A673 (cell line): ENCODE measurements around the gene RNH1. TPM values are rescaled to one million over a fixed set of nuclear protein-coding genes. Genes with fewer than 3 reads are reported as not detected.

ENCODE experiments used
- BruUV-seq: library from RNA; stranded (reverse); fragments of 400-500 nt; replicated peaks from 2 replicates; lab custom pipeline; 2021; lab: Mats Ljungman, UMichigan
- CTCF ChIA-PET: fragments of 300-600 bp; sonication (Branson Sonifier 250); formaldehyde crosslinking; loops from one replicate; lab custom pipeline; 2022; ENCODE audit warnings: antibody characterized with exemption; lab: Charles Lee
- POLR2A ChIA-PET: fragments of 300-600 bp; sonication (Branson Sonifier 250); formaldehyde crosslinking; loops from one replicate; lab custom pipeline; 2022; ENCODE audit warnings: antibody characterized with exemption; ENCODE audit not compliant: low non-redundant PET; lab: Charles Lee
- DNase-seq: peaks from one replicate; pipeline ENCODE4 v3.0.0-alpha.2; 2015; ENCODE audit warnings: low spot score
- H3K27ac ChIP-seq: fragments of 200-600 bp; sonication (generic); 2 replicates; pipeline ENCODE4 v1.5.1; 2016; ENCODE audit warnings: mixed run types, low read depth, mild to moderate bottlenecking, mixed read lengths, antibody characterized with exemption, low read length; ENCODE audit not compliant: poor library complexity, severe bottlenecking
- H3K27me3 ChIP-seq: fragments of 200-600 bp; sonication (generic); replicated peaks from 2 replicates; pipeline ENCODE4 v1.6.1; 2017; ENCODE audit warnings: mixed run types, low read depth, mild to moderate bottlenecking, mixed read lengths, antibody characterized with exemption, low read length; ENCODE audit not compliant: insufficient read depth, poor library complexity
- H3K36me3 ChIP-seq: fragments of 200-600 bp; sonication (generic); 2 replicates; pipeline ENCODE4 v1.6.1; 2016; ENCODE audit warnings: mixed run types, mild to moderate bottlenecking, mixed read lengths, antibody characterized with exemption, low read length; ENCODE audit not compliant: insufficient read depth, poor library complexity, severe bottlenecking
- H3K4me1 ChIP-seq: fragments of 200-600 bp; sonication (generic); 2 replicates; pipeline ENCODE4 v1.6.1; 2017; ENCODE audit warnings: mixed run types, mild to moderate bottlenecking, mixed read lengths, antibody characterized with exemption, low read length; ENCODE audit not compliant: insufficient read depth, poor library complexity, severe bottlenecking
- H3K4me3 ChIP-seq: fragments of 200-600 bp; sonication (generic); 2 replicates; pipeline ENCODE4 v1.5.1; 2016; ENCODE audit warnings: low read depth, mixed run types, mild to moderate bottlenecking, mixed read lengths, low read length; ENCODE audit not compliant: poor library complexity, severe bottlenecking
- H3K9me3 ChIP-seq: fragments of 200-600 bp; sonication (generic); 2 replicates; pipeline ENCODE4 v1.6.1; 2016; ENCODE audit warnings: mixed run types, low read depth, mild to moderate bottlenecking, mixed read lengths, antibody characterized with exemption, low read length; ENCODE audit not compliant: poor library complexity, severe bottlenecking
- EZH2 ChIP-seq: fragments of 200-600 bp; sonication (generic); IDR thresholded peaks from 2 replicates; pipeline ENCODE4 v1.6.1; 2017; ENCODE audit warnings: borderline replicate concordance, low read depth, mild to moderate bottlenecking, mixed read lengths, antibody characterized with exemption, low read length; ENCODE audit not compliant: poor library complexity, severe bottlenecking
- intact Hi-C: fragments of 100-400 bp; cut with micrococcal nuclease; formaldehyde crosslinking; loops from one replicate; pipeline ENCODE4 v1.10.0; 2022; ENCODE audit not compliant: unreplicated experiment
- total RNA-seq: library from RNA; stranded (reverse); gene quantifications from 2 replicates; pipeline ENCODE4 v1.2.3, GENCODE V29; 2021
- TF ChIP-seq, protein P1 (sequence below): fragments of 300-800, 200-600 bp; sonication (generic); conservative IDR thresholded peaks from 2 replicates; pipeline ENCODE4 v1.5.1; 2017; ENCODE audit warnings: low read depth, mild to moderate bottlenecking, antibody characterized with exemption, low read length, moderate library complexity, mixed read lengths

RNH1 gene
- total RNA-seq, 1 experiment from 2014 or later: 95.4 TPM

DNA sequence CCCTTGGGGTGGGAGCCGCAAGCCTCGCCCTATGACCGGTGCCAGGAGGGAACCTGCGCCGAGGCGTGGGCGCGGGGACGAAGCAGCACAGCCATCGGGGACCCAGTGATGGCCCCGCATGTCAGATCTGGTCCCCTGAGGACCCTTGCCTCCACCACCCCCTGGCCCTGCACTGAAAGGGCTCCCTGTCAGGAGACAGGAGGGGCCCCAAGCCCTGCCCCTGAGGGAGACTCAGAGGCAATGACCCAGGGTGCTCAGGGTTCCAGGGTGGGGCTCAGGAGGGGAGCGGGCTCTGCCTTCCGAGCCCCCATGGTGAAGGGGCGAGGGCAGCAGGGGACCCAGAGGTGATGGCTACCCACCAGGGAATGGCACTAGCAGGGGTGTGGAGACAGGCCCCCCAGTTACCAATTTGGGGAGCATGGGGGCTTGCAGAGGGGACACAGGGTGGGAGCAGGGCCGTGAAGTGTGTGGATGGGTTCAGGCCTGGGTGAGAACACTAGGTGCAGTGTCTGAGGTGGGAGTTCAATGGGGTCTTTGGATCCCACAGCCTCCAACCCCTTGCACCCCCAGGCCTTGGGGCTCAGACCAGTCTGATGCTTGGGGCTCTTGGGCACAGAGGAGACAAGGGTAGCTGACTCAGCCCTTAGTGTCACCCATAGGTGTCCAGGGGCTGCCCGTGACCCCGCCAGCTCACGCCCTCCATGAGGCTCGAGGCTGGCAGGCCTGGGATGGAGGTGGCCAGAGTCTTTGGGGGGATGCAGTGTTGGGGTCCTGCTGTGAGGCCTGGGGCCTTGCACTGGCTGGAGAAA is 30.8 kb upstream of the RNH1 start:
- ChIA-PET CTCF (no interaction called here), POLR2A (no interaction called here)
- BruUV-seq: no TSS peak
- Histone ChIP-seq H3K9me3 (no peaks in the 10 kb centered on the region), H3K27ac (peak overlapping the region; percentile 73), H3K4me1 (peaks cover 17% of the 10 kb centered on the region), H3K4me3 (peak overlapping the region; percentile 71), H3K27me3 (no peaks in the 10 kb centered on the region), H3K36me3 (peaks cover 3% of the 10 kb centered on the region)
- intact Hi-C loops: no loop called here
- no peak for DNase-seq
- TF ChIP-seq, protein P1, sequence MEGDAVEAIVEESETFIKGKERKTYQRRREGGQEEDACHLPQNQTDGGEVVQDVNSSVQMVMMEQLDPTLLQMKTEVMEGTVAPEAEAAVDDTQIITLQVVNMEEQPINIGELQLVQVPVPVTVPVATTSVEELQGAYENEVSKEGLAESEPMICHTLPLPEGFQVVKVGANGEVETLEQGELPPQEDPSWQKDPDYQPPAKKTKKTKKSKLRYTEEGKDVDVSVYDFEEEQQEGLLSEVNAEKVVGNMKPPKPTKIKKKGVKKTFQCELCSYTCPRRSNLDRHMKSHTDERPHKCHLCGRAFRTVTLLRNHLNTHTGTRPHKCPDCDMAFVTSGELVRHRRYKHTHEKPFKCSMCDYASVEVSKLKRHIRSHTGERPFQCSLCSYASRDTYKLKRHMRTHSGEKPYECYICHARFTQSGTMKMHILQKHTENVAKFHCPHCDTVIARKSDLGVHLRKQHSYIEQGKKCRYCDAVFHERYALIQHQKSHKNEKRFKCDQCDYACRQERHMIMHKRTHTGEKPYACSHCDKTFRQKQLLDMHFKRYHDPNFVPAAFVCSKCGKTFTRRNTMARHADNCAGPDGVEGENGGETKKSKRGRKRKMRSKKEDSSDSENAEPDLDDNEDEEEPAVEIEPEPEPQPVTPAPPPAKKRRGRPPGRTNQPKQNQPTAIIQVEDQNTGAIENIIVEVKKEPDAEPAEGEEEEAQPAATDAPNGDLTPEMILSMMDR: no peak
- no peak for TF ChIP-seq EZH2

DNA sequence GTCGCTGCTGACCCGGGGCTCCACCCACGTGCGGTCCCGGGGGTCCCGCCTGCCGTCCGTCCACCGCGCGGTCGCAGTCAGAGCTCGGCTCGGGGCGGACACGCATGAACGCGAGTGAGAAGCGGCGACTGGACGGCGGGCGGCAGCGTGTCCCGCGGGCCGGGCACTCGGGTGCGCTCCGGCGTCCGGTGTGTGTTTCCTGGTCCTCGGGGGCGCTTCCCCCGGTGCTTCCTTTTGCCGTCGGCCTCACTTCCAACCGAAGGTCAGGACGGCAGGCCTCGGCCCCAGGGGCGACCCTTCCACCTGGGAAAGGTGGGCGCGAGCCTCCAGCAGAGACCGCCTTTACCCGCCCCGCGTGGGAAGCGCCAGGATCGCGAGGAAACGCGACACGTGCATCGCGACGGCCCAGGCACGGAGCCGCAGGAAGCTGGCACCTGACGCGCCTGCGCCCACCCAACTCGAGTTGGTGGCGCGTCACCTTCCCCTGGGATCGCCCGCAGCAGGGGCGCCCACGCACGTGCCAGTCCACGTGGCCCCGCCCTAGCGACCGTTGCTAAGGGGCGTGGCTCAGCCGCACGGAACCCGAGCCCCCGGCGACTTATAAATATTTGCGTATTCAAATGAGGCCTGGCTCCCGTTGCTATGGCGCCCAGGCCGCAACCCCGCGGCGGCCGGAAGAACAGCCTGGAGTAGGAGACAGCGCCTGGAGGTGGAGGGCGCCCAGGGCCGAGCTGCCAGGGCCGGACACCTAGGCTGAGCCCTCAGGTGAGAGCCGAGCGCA is 30.0 kb upstream of the RNH1 start, which contains the start of gene LRRC56:
Gene LRRC56 (plus strand): TSS at position 687 of the 781 bp plus-strand sequence. CDS start 3,158 bp downstream, outside the sequence.
- ChIA-PET CTCF (no interaction called here), POLR2A (no interaction called here)
- Histone ChIP-seq H3K9me3 (no peaks in the 10 kb centered on the region), H3K4me3 (peak within 1 kb of the TSS; percentile 71), H3K27ac (peak within 1 kb of the TSS; percentile 93), H3K36me3 (peaks cover 11% of the 10 kb centered on the region), H3K27me3 (no peaks in the 10 kb centered on the region), H3K4me1 (peaks cover 17% of the 10 kb centered on the region)
- intact Hi-C loops: no loop called here
- no TSS peak for BruUV-seq
- DNase-seq: peak; percentile 93
- TF ChIP-seq, protein P1: no peak

DNA sequence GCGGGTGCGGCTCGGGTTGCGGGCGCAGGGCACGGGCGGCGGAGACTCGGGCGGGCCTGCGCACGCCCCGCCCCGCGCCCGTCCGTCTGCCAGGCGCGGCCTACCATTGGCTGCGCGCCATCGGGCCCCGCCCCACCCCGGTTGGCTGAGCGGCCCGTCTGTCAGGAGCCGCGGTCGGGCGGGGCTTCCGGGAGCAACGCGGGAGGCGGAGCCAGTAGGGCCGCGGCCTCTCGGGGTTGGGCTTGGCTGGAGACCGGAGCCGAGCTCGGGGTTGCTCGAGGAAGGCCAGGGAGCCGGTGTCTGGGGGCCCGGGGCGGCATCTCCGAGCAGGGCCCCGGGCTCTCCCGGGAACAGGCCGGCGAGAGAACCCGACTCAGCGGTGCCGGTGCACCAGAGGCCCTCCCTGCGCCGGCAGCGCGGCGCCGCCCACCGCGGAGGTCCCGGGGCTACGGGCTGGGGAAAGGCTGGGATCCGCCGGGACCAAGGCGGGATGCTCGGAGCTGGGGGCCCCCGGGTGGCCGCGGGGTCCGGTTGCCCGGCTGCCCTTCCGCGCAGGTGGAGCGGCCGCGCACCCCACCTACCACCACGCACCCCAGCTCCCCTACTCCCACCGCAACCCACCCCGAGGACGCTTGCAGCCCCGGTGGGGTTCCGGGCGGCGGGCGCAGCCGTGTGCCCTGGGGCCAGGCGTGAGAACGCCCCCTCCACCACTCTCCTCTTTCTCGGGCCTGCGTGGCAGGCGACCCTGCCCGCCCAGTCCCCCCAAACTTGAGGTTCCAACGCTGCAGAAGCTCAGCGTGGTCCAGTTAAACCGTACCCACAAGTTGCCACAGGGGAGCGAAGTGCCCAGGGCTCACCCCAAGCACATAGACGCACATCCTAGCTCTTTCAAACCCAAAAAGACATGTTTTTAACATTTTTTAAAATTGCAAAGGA is 28.7 kb upstream of the RNH1 start, which contains the start of gene HRAS:
Gene HRAS (minus strand): TSS at position 58 of the 936 bp plus-strand sequence.
- DNase-seq: peak; percentile 96
- Histone ChIP-seq H3K4me1 (peaks cover 17% of the 10 kb centered on the region), H3K4me3 (peak within 1 kb of the TSS; percentile 71), H3K27ac (peak within 1 kb of the TSS; percentile 93), H3K36me3 (peaks cover 14% of the 10 kb centered on the region), H3K9me3 (no peaks in the 10 kb centered on the region), H3K27me3 (no peaks in the 10 kb centered on the region)
- POLR2A ChIA-PET: no interaction called here
- intact Hi-C loops: no loop called here
- TF ChIP-seq EZH2: no peak
- TF ChIP-seq, protein P1: no peak
- no TSS peak for BruUV-seq
- CTCF ChIA-PET: interaction anchor here (0.6 kb wide), 1 partner anchor 17 kb away, joined by 3 read pairs; no protein-coding TSS in a partner anchor
